NB4 (cell line): ENCODE data around the gene CERS1.

Source experiments
- DNase-seq: peaks from one replicate; pipeline ENCODE4 v3.0.0; 2010; ENCODE audit warnings: low read depth
- H3K4me3 ChIP-seq: one replicate; pipeline ENCODE4 v1.5.1; 2011; ENCODE audit warnings: mild to moderate bottlenecking, low read depth, low read length, moderate library complexity
- MYC ChIP-seq: IDR thresholded peaks from 2 replicates; pipeline ENCODE4 v1.6.1; 2011; ENCODE audit warnings: low read depth, low read length
- POLR2A ChIP-seq: IDR thresholded peaks from 2 replicates; pipeline ENCODE4 v1.6.1; 2011; ENCODE audit warnings: mild to moderate bottlenecking; ENCODE audit not compliant: insufficient read length; ENCODE audit errors: extremely low read depth
- TF ChIP-seq, protein P1 (sequence below): IDR thresholded peaks from one replicate; pipeline ENCODE4 v1.5.1; 2012; ENCODE audit warnings: low read depth, low read length
- TF ChIP-seq, protein P2 (sequence below): IDR thresholded peaks from 2 replicates; pipeline ENCODE4 v1.6.1; 2011; ENCODE audit warnings: low read depth, low read length

Gene CERS1

GRCh38 chr19:18931316-18932162, 35.6 kb upstream of the CERS1 start:
- TF ChIP-seq POLR2A, result no peak
- TF ChIP-seq, protein P1, sequence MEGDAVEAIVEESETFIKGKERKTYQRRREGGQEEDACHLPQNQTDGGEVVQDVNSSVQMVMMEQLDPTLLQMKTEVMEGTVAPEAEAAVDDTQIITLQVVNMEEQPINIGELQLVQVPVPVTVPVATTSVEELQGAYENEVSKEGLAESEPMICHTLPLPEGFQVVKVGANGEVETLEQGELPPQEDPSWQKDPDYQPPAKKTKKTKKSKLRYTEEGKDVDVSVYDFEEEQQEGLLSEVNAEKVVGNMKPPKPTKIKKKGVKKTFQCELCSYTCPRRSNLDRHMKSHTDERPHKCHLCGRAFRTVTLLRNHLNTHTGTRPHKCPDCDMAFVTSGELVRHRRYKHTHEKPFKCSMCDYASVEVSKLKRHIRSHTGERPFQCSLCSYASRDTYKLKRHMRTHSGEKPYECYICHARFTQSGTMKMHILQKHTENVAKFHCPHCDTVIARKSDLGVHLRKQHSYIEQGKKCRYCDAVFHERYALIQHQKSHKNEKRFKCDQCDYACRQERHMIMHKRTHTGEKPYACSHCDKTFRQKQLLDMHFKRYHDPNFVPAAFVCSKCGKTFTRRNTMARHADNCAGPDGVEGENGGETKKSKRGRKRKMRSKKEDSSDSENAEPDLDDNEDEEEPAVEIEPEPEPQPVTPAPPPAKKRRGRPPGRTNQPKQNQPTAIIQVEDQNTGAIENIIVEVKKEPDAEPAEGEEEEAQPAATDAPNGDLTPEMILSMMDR, result no peak
- no peak for TF ChIP-seq MYC
- TF ChIP-seq, protein P2, sequence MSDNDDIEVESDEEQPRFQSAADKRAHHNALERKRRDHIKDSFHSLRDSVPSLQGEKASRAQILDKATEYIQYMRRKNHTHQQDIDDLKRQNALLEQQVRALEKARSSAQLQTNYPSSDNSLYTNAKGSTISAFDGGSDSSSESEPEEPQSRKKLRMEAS, result no peak
- no peak for DNase-seq
- H3K4me3 ChIP-seq, result no peak overlapping the region

DNA sequence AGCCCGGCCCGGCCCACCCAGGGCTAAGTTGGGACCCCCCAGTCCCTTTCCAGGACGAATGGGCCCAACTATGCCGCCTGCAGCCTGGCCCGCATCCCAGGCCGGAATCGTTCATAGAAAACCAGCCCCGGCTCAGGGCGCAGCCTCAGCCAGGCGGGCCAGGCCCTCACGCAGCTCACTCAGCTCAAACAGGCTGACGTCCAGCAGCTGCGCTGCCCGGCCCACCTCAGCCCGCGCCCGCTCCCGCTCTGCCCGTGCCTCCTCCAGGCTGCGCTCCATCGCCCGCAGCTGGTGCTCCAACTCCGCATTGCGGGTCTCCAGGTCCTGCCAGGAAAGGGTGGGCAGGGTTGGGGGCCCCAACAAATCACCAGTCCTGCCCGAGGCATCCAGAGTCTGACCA, 33.4 kb upstream of the CERS1 start:
- no peak for DNase-seq
- H3K4me3 ChIP-seq, result no peak overlapping the region
- TF ChIP-seq POLR2A, result no peak
- TF ChIP-seq, protein P2, result no peak
- TF ChIP-seq, protein P1, result no peak

- DNase-seq, result no peak
- TF ChIP-seq, protein P2, result no peak
- TF ChIP-seq POLR2A (no peak), MYC (no peak)
- TF ChIP-seq, protein P1, result no peak
- H3K4me3 ChIP-seq, result no peak overlapping the region
Observed at GRCh38 chr19:18928018-18928805, 32.3 kb upstream of the CERS1 start.

DNA sequence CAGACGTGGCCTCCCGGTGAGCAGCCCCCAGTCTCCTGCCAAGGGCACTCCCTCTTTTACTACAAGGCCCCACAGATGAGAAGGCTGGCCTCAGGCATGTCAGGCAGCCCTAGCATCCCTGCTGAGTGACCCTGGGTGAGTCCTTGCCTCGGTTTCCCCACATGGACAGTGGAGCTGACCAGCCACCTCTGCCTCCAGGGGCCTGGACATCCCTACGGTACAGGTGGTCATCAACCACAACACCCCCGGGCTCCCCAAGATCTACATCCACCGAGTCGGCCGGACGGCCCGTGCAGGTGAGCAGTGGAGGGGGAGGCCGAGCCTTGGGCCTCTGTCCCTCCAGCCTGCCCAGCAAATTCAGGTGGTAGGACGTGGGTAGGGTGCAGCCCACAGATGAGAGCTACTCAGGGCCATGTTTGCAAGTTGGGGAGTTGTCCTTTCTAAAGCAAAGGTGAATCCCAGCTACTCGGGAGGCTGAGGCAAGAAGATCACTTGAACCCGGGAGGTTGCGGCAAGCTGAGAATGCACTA, 28.8 kb upstream of the CERS1 start:
- no peak overlapping the region for H3K4me3 ChIP-seq
- DNase-seq, result no peak
- TF ChIP-seq, protein P1, result no peak
- TF ChIP-seq, protein P2, result no peak
- TF ChIP-seq MYC, result no peak
- TF ChIP-seq POLR2A, result no peak

DNA sequence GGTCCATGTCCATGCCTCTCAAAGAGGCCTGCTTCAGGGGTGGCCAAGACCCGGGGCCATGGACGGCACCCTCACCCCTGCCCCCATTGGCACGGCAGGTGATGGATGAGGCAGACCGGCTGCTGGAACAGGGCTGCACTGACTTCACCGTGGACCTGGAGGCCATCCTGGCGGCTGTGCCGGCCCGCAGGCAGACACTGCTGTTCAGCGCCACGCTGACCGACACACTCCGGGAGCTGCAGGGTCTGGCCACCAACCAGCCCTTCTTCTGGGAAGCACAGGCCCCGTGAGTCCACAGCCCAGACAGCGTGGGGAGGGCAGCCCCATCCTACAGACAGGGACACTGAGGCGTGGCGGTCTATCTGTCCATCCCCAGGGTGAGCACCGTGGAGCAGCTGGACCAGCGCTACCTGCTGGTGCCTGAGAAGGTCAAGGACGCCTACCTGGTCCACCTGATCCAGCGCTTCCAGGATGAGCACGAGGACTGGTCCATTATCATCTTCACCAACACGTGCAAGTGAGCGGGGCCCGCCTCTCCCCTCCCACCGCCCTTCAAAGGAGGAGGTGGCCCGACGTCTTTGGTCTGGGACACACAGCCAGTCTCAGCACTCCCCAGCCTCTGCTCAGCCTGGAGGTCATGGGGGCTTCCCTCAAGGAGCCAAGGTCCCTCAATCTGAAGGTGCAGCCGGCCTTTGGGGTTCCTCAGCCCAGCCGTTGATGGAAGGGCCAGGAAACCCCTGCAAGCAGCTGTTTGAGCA, 26.4 kb upstream of the CERS1 start:
- no peak for TF ChIP-seq MYC
- TF ChIP-seq POLR2A, result no peak
- TF ChIP-seq, protein P1, result no peak
- TF ChIP-seq, protein P2, result no peak
- DNase-seq, result no peak

More for the DNA sequence above, 26.4 kb upstream of the CERS1 start:
- no peak overlapping the region for H3K4me3 ChIP-seq
